ENCODE data around the gene ZNF423. TPM values are rescaled to one million over a fixed set of nuclear protein-coding genes. Genes with fewer than 3 reads are reported as not detected.
A peak's percentile ranks its signal among the peaks of the same experiment; 100 is the strongest.

ZNF423 gene
- total RNA-seq, 1 donor from 2014 or later = 3.9 TPM

- no peak for DNase-seq (ENCODE audit: low read depth in 2 of 2)
Measured at GRCh38 chr16:49645263-49645662, 210.6 kb downstream of the ZNF423 start.

GRCh38 chr16:49644145-49644463 lies 211.8 kb downstream of the ZNF423 start:
- no peak for DNase-seq (ENCODE audit: low read depth in 2 of 2)

GRCh38 chr16:49643429-49644144 lies 212.3 kb downstream of the ZNF423 start:
- DNase-seq (ENCODE audit: low read depth in 2 of 2) = peak; percentile 53 to 84

DNA sequence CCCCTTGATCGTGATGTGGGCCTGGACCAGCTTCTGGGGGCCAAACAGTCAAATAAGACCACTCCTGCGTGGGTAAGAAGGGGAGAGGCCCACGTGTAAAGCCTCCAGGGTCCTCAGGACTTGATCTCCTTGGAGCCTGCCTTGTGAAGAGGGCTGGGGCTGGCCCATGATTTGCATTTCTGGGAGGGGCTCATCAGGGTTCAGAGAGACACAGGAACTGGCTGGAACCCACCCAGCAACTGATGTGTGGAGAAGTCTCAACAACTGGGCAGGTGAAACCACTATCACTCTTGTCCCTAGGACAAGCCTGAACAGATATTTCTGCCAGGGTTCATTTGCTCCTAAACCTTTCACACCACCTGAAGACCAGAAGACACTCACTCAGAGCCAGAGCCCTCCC lies 214.7 kb downstream of the ZNF423 start:
- no peak for DNase-seq (ENCODE audit: low read depth in 2 of 2)

DNA sequence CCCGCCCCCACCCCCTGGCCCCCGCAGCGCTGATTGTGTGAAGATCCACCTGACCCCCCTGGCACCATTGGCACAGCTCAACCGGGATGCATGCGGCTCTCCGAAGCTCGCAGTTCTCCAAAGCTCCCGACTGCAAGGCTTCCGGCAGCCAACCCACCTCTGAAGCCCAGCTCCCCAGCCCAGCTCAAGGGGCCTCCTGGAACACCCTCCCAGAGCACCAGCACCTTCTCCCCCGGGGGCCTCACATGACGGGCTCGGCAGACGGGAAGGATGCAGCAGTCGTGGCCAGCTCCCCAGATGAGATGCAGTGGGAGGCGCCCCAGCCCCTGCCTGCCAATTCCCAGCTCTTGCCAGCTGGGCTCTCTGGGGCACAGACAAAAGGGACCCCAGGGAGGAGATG lies 215.3 kb downstream of the ZNF423 start:
- no peak for DNase-seq (ENCODE audit: low read depth in 2 of 2)

- peak in 1 of 2 donors; percentile 40 for DNase-seq (ENCODE audit: low read depth in 2 of 2)
Measured at GRCh38 chr16:49639739-49640431, 216.0 kb downstream of the ZNF423 start.

- no peak for DNase-seq (ENCODE audit: low read depth in 2 of 2)
Measured at GRCh38 chr16:49638673-49639610, 217.0 kb downstream of the ZNF423 start.

DNA sequence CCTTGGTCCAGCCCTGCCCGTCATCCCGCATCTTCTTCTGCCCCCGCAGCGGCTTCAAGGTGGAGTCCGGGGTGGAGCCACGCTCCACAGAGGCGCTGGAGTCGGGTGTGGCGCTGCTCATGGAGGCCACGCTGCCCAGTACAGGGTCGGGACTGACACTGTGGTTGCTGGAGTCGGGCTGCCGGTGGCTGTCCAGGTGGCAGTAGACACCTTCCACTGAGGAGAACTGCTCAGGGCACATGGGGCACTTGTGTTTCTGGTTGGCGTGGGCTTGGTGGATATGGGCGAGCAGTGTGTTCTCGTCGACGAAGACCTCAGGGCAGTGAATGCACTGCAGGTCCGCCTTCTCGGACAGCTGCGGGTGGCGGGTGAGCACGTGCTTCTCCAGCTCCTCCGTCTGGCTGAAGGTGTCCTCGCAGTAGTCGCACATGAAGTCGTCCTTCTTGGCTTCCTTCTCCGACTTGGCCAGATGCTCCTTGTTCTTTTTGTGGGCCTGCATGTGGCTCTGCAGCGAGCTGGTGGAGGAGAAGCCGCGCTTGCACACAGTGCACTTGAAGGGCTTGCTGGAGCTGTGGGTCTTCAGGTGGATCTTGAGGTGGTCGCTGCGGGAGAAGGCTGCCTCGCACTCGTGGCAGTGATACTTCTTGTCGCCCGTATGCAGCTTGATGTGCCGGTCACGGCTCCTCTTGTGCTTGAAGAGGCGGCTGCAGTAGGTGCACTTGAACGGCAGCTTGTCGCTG lies 217.8 kb downstream of the ZNF423 start:
- no peak for DNase-seq (ENCODE audit: low read depth in 2 of 2)

GRCh38 chr16:49637511-49637910 lies 218.4 kb downstream of the ZNF423 start:
- DNase-seq (ENCODE audit: low read depth in 2 of 2) = no peak

DNA sequence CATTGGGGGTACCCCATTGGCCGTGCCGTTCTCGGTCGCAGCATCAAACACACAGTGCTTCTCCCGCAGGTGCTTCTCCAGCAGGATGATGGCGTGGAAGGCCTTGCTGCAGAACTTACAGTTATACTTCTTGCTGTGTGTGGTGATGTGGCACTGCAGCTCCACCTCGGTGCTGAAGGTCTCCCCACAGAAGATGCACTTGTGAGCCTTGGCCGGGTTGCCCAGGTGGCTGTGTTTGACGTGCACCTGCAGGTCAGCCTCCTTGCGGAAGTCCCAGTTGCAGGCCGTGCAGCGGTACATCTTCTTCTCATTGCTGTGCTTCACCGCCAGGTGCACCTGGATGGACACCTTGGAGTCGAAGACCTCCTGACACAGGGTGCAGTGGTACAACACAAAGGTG lies 219.3 kb downstream of the ZNF423 start:
- DNase-seq (ENCODE audit: low read depth in 2 of 2) = no peak

DNA sequence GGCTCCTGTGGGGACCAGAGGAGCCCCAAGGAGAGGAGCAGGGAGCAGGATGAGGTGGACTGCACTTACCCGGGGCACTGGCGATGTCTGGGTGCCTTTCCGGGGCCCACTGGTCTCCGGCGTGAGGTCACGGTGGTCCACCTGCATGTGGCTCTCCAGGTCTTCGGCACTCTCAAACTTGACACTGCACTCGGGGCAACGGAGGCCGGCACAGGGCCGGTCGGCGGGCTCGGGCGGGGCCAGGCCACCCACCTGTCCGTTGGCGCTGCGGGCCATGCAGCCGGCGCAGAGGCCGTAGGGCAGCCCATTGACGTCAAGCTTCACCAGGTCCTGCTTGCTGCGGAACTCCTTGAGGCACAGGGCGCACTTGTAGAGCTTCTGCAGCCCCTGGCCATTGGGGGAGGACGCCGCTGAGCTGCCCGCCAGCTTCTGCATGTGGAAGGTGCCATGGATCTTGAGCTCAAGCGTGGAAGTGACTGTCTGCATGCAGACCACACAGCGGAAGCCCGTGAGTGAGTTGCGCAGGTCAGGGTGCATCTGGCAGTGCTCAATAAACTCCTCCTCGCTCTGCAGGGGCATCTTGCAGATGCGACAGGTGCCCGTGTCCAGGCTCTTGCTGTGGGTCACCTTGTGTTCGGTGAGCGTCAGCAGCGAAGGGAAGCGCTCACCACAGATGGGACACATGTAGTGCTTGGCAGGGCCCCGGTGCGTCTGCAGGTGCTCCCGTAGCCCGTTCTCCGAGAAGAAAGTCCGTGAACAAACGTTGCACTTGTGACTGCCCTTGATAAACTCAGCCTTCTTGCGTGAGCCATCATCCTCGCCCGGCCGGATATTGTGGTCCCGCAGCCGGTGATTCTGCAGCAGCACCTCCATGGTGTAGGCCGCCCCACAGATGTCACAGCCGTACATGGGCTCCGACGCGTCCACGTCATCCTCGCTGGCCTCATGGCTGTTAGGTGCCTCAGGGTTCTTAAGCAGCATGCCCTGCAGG lies 220.0 kb downstream of the ZNF423 start:
- DNase-seq (ENCODE audit: low read depth in 2 of 2) = no peak

DNA sequence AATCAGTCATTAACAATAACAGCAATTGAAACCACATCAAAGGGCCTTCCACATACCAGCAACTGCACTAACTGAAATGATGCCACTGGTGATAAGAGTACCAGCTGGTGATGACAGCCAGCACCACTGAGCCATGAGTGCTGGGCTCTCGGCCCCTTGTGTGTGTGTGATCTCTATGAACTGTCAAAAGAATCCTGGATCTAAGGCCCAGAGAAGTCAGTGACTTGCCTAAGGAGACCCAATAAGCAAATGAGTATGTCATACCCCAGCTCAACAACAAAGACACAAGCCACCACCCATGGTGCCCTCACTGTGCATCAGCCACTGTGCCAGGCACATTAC lies 220.9 kb downstream of the ZNF423 start:
- DNase-seq (ENCODE audit: low read depth in 2 of 2) = no peak

- DNase-seq (ENCODE audit: low read depth in 2 of 2) = no peak
Measured at GRCh38 chr16:49634235-49635008, 221.5 kb downstream of the ZNF423 start.

- DNase-seq (ENCODE audit: low read depth in 2 of 2) = no peak
Measured at GRCh38 chr16:49632795-49633184, 223.1 kb downstream of the ZNF423 start.

- no peak for DNase-seq (ENCODE audit: low read depth in 2 of 2)
Measured at GRCh38 chr16:49632086-49632794, 223.7 kb downstream of the ZNF423 start.

- DNase-seq (ENCODE audit: low read depth in 2 of 2) = no peak
Measured at GRCh38 chr16:49631187-49632041, 224.5 kb downstream of the ZNF423 start.

- no peak for DNase-seq (ENCODE audit: low read depth in 2 of 2)
Measured at GRCh38 chr16:49630783-49631182, 225.1 kb downstream of the ZNF423 start.

DNA sequence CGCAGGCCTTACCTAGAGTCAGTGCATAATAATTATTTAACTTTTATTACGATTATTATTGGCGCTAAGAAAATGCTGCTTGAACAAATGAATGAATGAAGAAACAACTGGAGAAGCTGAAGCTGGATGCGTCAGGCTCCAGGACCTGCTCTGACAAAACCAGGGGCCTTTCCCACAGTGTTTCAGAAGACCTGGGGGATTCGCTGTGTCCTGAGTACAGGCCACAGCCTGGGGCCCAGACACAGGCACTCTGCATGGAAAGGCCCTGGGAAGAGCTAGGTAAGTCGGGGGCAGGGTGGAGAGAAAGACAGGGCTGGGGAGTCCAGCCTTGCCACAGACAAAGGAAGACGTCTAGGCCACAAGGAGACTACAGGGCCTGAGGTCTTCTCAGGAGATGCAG lies 226.1 kb downstream of the ZNF423 start:
- DNase-seq (ENCODE audit: low read depth in 2 of 2) = no peak
